OCI-LY7 (cell line): ENCODE measurements around the gene NEK9.

ENCODE experiments used
- CTCF ChIP-seq: fragments of 200-600 bp; sonication (generic); conservative IDR thresholded peaks from 2 replicates; pipeline ENCODE4 v1.5.1; 2014; ENCODE audit warnings: mild to moderate bottlenecking, antibody characterized with exemption, low read length, moderate library complexity, mixed read lengths
- EZH2phosphoT487 ChIP-seq: fragments of 200-600 bp; sonication (generic); IDR thresholded peaks from 2 replicates; pipeline ENCODE4 v1.6.1; 2018; ENCODE audit warnings: low read depth, borderline replicate concordance, mild to moderate bottlenecking, mixed run types, antibody characterized with exemption, low read length, moderate library complexity, mixed read lengths

DNA sequence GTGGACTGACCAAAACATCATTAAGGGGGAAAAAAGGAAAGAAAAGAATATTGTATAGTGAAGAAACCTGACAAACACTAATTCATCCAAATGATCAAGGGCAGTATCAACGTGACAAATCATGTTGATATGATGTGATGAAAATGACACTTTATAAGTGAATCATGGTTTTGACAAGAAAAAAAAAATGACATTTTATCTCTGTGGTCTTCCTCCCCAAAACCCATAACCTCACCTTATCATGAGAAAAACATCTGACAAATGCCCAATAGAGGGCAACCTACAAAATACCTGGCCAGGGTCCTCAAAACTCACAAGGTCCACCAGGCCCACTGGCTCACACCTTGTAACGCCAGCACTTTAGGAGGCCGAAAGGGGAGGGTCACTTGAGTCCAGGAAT is 35.8 kb upstream of the NEK9 start:
- TF ChIP-seq CTCF (peak; percentile 65; the same call in 1 of the 2 replicates), EZH2phosphoT487 (no peak)
